OCI-LY7 (cell line): Measurements from ENCODE around the gene STMN3. TPM values are rescaled to one million over a fixed set of nuclear protein-coding genes. Genes with fewer than 3 reads are reported as not detected.
A peak's percentile ranks its signal among the peaks of the same experiment; 100 is the strongest.
"Not testable (repeated sequence)": the region's sequence is repeated elsewhere in the genome, so short reads cannot be mapped to it uniquely, and the experiment has no call there.

ENCODE experiments used
- BruUV-seq: library from RNA; stranded (reverse); fragments of 400-500 nt; replicated peaks from 2 replicates; lab custom pipeline; 2021; lab: Mats Ljungman, UMichigan
- CTCF ChIA-PET: fragments of 300-600 bp; sonication (Branson Sonifier 250); formaldehyde crosslinking; loops from one replicate; lab custom pipeline; 2022; ENCODE audit warnings: antibody characterized with exemption; ENCODE audit not compliant: unreplicated experiment; lab: Charles Lee
- POLR2A ChIA-PET: fragments of 300-600 bp; sonication (Branson Sonifier 250); formaldehyde crosslinking; loops from one replicate; lab custom pipeline; 2022; ENCODE audit warnings: antibody characterized with exemption; lab: Charles Lee
- DNase-seq: peaks from one replicate; pipeline ENCODE4 v3.0.0-alpha.2; 2015; ENCODE audit warnings: low spot score
- H2AFZ ChIP-seq: fragments of 200-600 bp; sonication (generic), shearing (Covaris generic); 2 replicates; pipeline ENCODE4 v1.6.1; 2014; ENCODE audit warnings: mild to moderate bottlenecking, antibody characterized with exemption, low read length, moderate library complexity
- H3K27ac ChIP-seq: fragments of 200-600 bp; sonication (generic); 2 replicates; pipeline ENCODE4 v1.5.1; 2014; ENCODE audit warnings: mixed run types, low read depth, mild to moderate bottlenecking, moderate library complexity, low read length, inconsistent platforms; ENCODE audit not compliant: poor library complexity, severe bottlenecking
- H3K36me3 ChIP-seq: fragments of 200-600 bp; sonication (generic); 2 replicates; pipeline ENCODE4 v1.6.1; 2014; ENCODE audit warnings: mild to moderate bottlenecking, antibody characterized with exemption, low read length, moderate library complexity, mixed read lengths; ENCODE audit not compliant: insufficient read depth
- H3K4me1 ChIP-seq: fragments of 200-600 bp; sonication (generic); 2 replicates; pipeline ENCODE4 v1.5.1; 2014; ENCODE audit warnings: mild to moderate bottlenecking, low read length; ENCODE audit not compliant: insufficient read depth, poor library complexity, severe bottlenecking
- H3K4me2 ChIP-seq: fragments of 200-600 bp; sonication (generic); 2 replicates; pipeline ENCODE4 v1.6.1; 2014; ENCODE audit warnings: mild to moderate bottlenecking, low read length
- H3K4me3 ChIP-seq: fragments of 200-600 bp; sonication (generic); 2 replicates; pipeline ENCODE4 v1.5.1; 2014; ENCODE audit warnings: mild to moderate bottlenecking, low read depth, low read length; ENCODE audit not compliant: poor library complexity, severe bottlenecking
- H3K79me2 ChIP-seq: fragments of 200-600 bp; sonication (generic); 2 replicates; pipeline ENCODE4 v1.6.1; 2016; ENCODE audit warnings: low read depth, mild to moderate bottlenecking, low read length, moderate library complexity, mixed read lengths; ENCODE audit not compliant: insufficient read depth
- H3K9me2 ChIP-seq: fragments of 200-600 bp; sonication (generic); 2 replicates; pipeline ENCODE4 v1.6.1; 2016; ENCODE audit warnings: mild to moderate bottlenecking, low read length, mixed read lengths; ENCODE audit not compliant: insufficient read depth
- H3K9me3 ChIP-seq: fragments of 200-600 bp; sonication (generic); 2 replicates; pipeline ENCODE4 v1.6.1; 2014; ENCODE audit warnings: mild to moderate bottlenecking, mixed run types, low read length, mixed read lengths
- H4K20me1 ChIP-seq: fragments of 200-600 bp; sonication (generic); 2 replicates; pipeline ENCODE4 v1.6.1; 2014; ENCODE audit warnings: mild to moderate bottlenecking, antibody characterized with exemption, low read length, moderate library complexity, mixed read lengths; ENCODE audit not compliant: insufficient read depth
- CTCF ChIP-seq: fragments of 200-600 bp; sonication (generic); conservative IDR thresholded peaks from 2 replicates; pipeline ENCODE4 v1.5.1; 2014; ENCODE audit warnings: mild to moderate bottlenecking, antibody characterized with exemption, low read length, moderate library complexity, mixed read lengths
- EZH2phosphoT487 ChIP-seq: fragments of 200-600 bp; sonication (generic); IDR thresholded peaks from 2 replicates; pipeline ENCODE4 v1.6.1; 2018; ENCODE audit warnings: low read depth, borderline replicate concordance, mild to moderate bottlenecking, mixed run types, antibody characterized with exemption, low read length, moderate library complexity, mixed read lengths
- intact Hi-C: fragments of 100-400 bp; cut with micrococcal nuclease; formaldehyde crosslinking; loops from one replicate; pipeline ENCODE4 v1.10.0; 2022; ENCODE audit not compliant: unreplicated experiment
- total RNA-seq, 2 experiments: library from RNA; depleted of rRNA in 1 of 2; stranded (reverse); fragments of >200 nt in 1 of 2; shearing (Covaris generic) in 1 of 2; gene quantifications; 2 replicates each; pipeline ENCODE4 v1.2.3, GENCODE V29; 2014 to 2022

STMN3 gene
- total RNA-seq, 2 experiments from 2014 or later: 6.7 TPM

GRCh38 chr20:63652192-63652980 lies 838 bp downstream of the STMN3 start:
- Histone ChIP-seq H3K9me2 (no peaks in the 10 kb centered on the region), H3K9me3 (no peaks in the 10 kb centered on the region), H3K4me2 (peak overlapping the region; percentile 36; the same call in 1 of the 2 replicates), H3K4me3 (no peak overlapping the region), H2AFZ (no peak overlapping the region), H4K20me1 (no peaks in the 10 kb centered on the region), H3K79me2 (no peaks in the 10 kb centered on the region), H3K27ac (no peak overlapping the region), H3K36me3 (no peaks in the 10 kb centered on the region), H3K4me1 (peaks cover 7% of the 10 kb centered on the region)
- POLR2A ChIA-PET: no interaction called here
- intact Hi-C loops: no loop called here
- TF ChIP-seq EZH2phosphoT487 (0 out of 2 replicates have a peak, but pooled peaks have one; percentile 65), CTCF (no peak)
- no peak for DNase-seq
- CTCF ChIA-PET: no interaction called here
- BruUV-seq: no TSS peak

GRCh38 chr20:63651942-63652191 lies 1.4 kb downstream of the STMN3 start:
- intact Hi-C loops: no loop called here
- Histone ChIP-seq H3K4me2 (peak overlapping the region; percentile 36; the same call in 1 of the 2 replicates), H3K4me1 (peaks cover 7% of the 10 kb centered on the region), H3K9me3 (no peaks in the 10 kb centered on the region), H3K27ac (no peak overlapping the region), H3K9me2 (no peaks in the 10 kb centered on the region), H3K36me3 (no peaks in the 10 kb centered on the region), H3K79me2 (no peaks in the 10 kb centered on the region), H4K20me1 (no peaks in the 10 kb centered on the region), H3K4me3 (no peak overlapping the region), H2AFZ (no peak overlapping the region)
- no peak for DNase-seq
- ChIA-PET POLR2A (no interaction called here), CTCF (no interaction called here)
- no TSS peak for BruUV-seq
- TF ChIP-seq EZH2phosphoT487: no peak
- no peak for TF ChIP-seq CTCF

GRCh38 chr20:63650486-63650885 lies 2.7 kb downstream of the STMN3 start:
- CTCF ChIA-PET, H3K4me2 ChIP-seq, DNase-seq, H3K79me2 ChIP-seq, BruUV-seq, H3K9me2 ChIP-seq, H4K20me1 ChIP-seq, H2AFZ ChIP-seq, H3K27ac ChIP-seq, H3K4me3 ChIP-seq, intact Hi-C loops, H3K36me3 ChIP-seq, H3K4me1 ChIP-seq, H3K9me3 ChIP-seq: not testable (repeated sequence)
- POLR2A ChIA-PET: interaction anchor here (0.7 kb wide), 2 partner anchors 8 to 308 kb away, joined by 3 to 4 read pairs; no protein-coding TSS in a partner anchor
